Mucosa of descending colon (tissue), 3 donors: Measurements from ENCODE around the gene HNRNPAB. TPM values are rescaled to one million over a fixed set of nuclear protein-coding genes. Genes with fewer than 3 reads are reported as not detected.
A peak's percentile ranks its signal among the peaks of the same experiment; 100 is the strongest.

ENCODE experiments used
- ATAC-seq: fragments of 200-7000 bp; cut with Tn5 transposase; one replicate; pipeline ENCODE4 v1.9.1; 2020; ENCODE audit warnings: mild to moderate bottlenecking, moderate library complexity
- DNase-seq, 3 donors: peaks; one replicate each; pipeline ENCODE4 v3.0.0-alpha.2; 2020
- H3K36me3 ChIP-seq: fragments of 200-600 bp; one replicate; pipeline ENCODE4 v1.8.0; 2021; ENCODE audit warnings: low read depth, mild to moderate bottlenecking
- H3K4me1 ChIP-seq: fragments of 200-600 bp; one replicate; pipeline ENCODE4 v1.8.0; 2021; ENCODE audit warnings: low read depth, mild to moderate bottlenecking
- H3K4me3 ChIP-seq: fragments of 200-600 bp; one replicate; pipeline ENCODE4 v1.8.0; 2021; ENCODE audit warnings: mild to moderate bottlenecking
- H3K9me3 ChIP-seq: fragments of 200-600 bp; one replicate; pipeline ENCODE4 v1.8.0; 2021; ENCODE audit warnings: mild to moderate bottlenecking
- CTCF ChIP-seq: fragments of 200-600 bp; IDR thresholded peaks from one replicate; pipeline ENCODE4 v1.8.0; 2022; ENCODE audit warnings: antibody characterized with exemption, mild to moderate bottlenecking
- intact Hi-C, 2 donors: fragments of 100-400 bp; cut with DNase I in 1 of 2; cut with micrococcal nuclease in 1 of 2; formaldehyde crosslinking; loops; one replicate each; pipeline versions ENCODE4 v1.11.0 to v1.11.1; 2022; cut with DNase I, micrococcal nuclease
- total RNA-seq, 3 donors: library from RNA; stranded (reverse); fragmentation: NEBNext Ultra II Directional in 2 of 3; extraction: Animal tissue kit (Norgen Biotek cat#: 25700) in 2 of 3; gene quantifications; one replicate each; pipeline versions ENCODE4 v1.2.1 to v1.2.4, GENCODE V29; 2021 to 2023
- donor health status: DM: no; HTN: no; CAD: no; lungs with moderate emphysema.
- donor health status: DM: no; HTN: no; CAD: no.
- donor health status: DM: no; HTN: yes; CAD: no.

The HNRNPAB gene
- total RNA-seq, 3 donors from 2014 or later = 209 to 327 (median 244) TPM

- ATAC-seq = peak; percentile 74
- peak; percentile 79 to 90 (median 89) for DNase-seq
- Histone ChIP-seq H3K36me3 (no peaks in the 10 kb centered on the region), H3K9me3 (no peaks in the 10 kb centered on the region), H3K4me1 (peaks cover 40% of the 10 kb centered on the region), H3K4me3 (peak within 1 kb of the TSS; percentile 74)
- intact Hi-C loops = no loop called here
- TF ChIP-seq CTCF = no peak
Measured at GRCh38 chr5:178232124-178232919, 28.0 kb downstream of the HNRNPAB start, which contains the start of gene PHYKPL. Gene PHYKPL, minus strand, starts transcription at chr5:178232802. Its CDS starts 252 bp downstream, at chr5:178232550.

- TF ChIP-seq CTCF = no peak
- H3K4me3 ChIP-seq = no peak overlapping the region
- DNase-seq (peak in 1 of 3 donors; percentile 42), ATAC-seq (no peak)
- H3K9me3 ChIP-seq = no peaks in the 10 kb centered on the region
- peaks cover 44% of the 10 kb centered on the region for H3K4me1 ChIP-seq
- no peaks in the 10 kb centered on the region for H3K36me3 ChIP-seq
- intact Hi-C loops = no loop called here
Measured at GRCh38 chr5:178232920-178233429, 28.6 kb downstream of the HNRNPAB start.

- no peak for TF ChIP-seq CTCF
Measured at GRCh38 chr5:178234121-178234749, 29.9 kb downstream of the HNRNPAB start.

GRCh38 chr5:178234750-178235587 is 30.6 kb downstream of the HNRNPAB start:
- Histone ChIP-seq H3K4me3 (no peak overlapping the region), H3K4me1 (peaks cover 43% of the 10 kb centered on the region)
- ATAC-seq = peak; percentile 14

More at GRCh38 chr5:178234121-178234749, 29.9 kb downstream of the HNRNPAB start:
- no peak for ATAC-seq
- Histone ChIP-seq H3K4me1 (peaks cover 48% of the 10 kb centered on the region), H3K4me3 (no peak overlapping the region), H3K9me3 (no peaks in the 10 kb centered on the region), H3K36me3 (no peaks in the 10 kb centered on the region)
- intact Hi-C loops = no loop called here
- peak in 2 of 3 donors; percentile 34 to 52 for DNase-seq

More at GRCh38 chr5:178234750-178235587, 30.6 kb downstream of the HNRNPAB start:
- TF ChIP-seq CTCF = peak; percentile 80
- Histone ChIP-seq H3K36me3 (no peaks in the 10 kb centered on the region), H3K9me3 (no peaks in the 10 kb centered on the region)
- intact Hi-C loops = no loop called here
- DNase-seq = peak; percentile 73 to 96 (median 86)
